Upper lobe of right lung (tissue), 1 donor: ENCODE results near the gene CFAP251. TPM values are rescaled to one million over a fixed set of nuclear protein-coding genes. Genes with fewer than 3 reads are reported as not detected.

ENCODE experiments used
- ATAC-seq: fragments of 200-7000 bp; cut with Tn5 transposase; one replicate; pipeline ENCODE4 v1.9.1; 2020; ENCODE audit warnings: mild to moderate bottlenecking, moderate library complexity
- DNase-seq: peaks from one replicate; pipeline ENCODE4 v3.0.0-alpha.2; 2020
- H3K27ac ChIP-seq: fragments of 200-600 bp; one replicate; pipeline ENCODE4 v1.8.0; 2022
- H3K27me3 ChIP-seq: fragments of 200-600 bp; one replicate; pipeline ENCODE4 v1.8.0; 2022; ENCODE audit warnings: mild to moderate bottlenecking
- H3K36me3 ChIP-seq: fragments of 200-600 bp; one replicate; pipeline ENCODE4 v1.8.0; 2022
- H3K4me1 ChIP-seq: fragments of 200-600 bp; one replicate; pipeline ENCODE4 v1.8.0; 2022
- H3K4me3 ChIP-seq: fragments of 200-600 bp; one replicate; pipeline ENCODE4 v1.8.0; 2022; ENCODE audit warnings: mild to moderate bottlenecking
- H3K9me3 ChIP-seq: fragments of 200-600 bp; one replicate; pipeline ENCODE4 v1.8.0; 2022
- intact Hi-C: fragments of 100-400 bp; cut with DNase I; formaldehyde crosslinking; loops from one replicate; pipeline ENCODE4 v1.11.0; 2022
- total RNA-seq: library from RNA; stranded (reverse); fragmentation: NEBNext Ultra II Directional; extraction: Animal tissue kit (Norgen Biotek cat#: 25700); gene quantifications from one replicate; pipeline ENCODE4 v1.2.1, GENCODE V29; 2021
- TF ChIP-seq, protein P1 (sequence below): fragments of 200-600 bp; IDR thresholded peaks from one replicate; pipeline ENCODE4 v1.8.0; 2022; ENCODE audit warnings: antibody characterized with exemption
- donor health status: DM: no; HTN: yes; CAD: no; lungs with severe emphysema.

The CFAP251 gene
- total RNA-seq, 1 donor from 2014 or later, result 2.5 TPM

DNA sequence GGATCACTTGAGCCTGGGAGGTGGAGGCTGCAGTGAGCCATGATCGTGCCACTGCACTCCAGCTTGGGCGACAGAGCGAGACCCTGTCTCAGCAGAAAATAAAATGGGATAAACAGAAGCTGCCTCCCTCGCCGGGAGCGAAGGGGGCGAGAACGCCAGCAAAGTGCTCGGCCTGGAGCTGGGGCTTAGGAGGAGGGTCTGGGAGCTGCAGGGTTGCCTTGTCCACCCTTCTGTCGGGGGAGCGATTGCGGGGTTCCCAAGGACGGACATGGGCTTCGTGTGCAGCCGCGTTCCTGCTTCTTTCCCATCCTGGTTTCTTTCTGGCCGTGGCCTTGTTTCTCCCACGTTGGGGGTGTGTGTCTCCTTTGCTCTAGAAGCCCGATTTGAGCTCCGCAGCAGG lies 132.3 kb downstream of the CFAP251 start:
- peak overlapping the region; percentile 30 for H3K27ac ChIP-seq
- H3K27me3 ChIP-seq, result no peaks in the 10 kb centered on the region
- no peak for DNase-seq
- no peaks in the 10 kb centered on the region for H3K9me3 ChIP-seq
- TF ChIP-seq, protein P1, sequence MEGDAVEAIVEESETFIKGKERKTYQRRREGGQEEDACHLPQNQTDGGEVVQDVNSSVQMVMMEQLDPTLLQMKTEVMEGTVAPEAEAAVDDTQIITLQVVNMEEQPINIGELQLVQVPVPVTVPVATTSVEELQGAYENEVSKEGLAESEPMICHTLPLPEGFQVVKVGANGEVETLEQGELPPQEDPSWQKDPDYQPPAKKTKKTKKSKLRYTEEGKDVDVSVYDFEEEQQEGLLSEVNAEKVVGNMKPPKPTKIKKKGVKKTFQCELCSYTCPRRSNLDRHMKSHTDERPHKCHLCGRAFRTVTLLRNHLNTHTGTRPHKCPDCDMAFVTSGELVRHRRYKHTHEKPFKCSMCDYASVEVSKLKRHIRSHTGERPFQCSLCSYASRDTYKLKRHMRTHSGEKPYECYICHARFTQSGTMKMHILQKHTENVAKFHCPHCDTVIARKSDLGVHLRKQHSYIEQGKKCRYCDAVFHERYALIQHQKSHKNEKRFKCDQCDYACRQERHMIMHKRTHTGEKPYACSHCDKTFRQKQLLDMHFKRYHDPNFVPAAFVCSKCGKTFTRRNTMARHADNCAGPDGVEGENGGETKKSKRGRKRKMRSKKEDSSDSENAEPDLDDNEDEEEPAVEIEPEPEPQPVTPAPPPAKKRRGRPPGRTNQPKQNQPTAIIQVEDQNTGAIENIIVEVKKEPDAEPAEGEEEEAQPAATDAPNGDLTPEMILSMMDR, result no peak
- no peak overlapping the region for H3K4me3 ChIP-seq
- H3K36me3 ChIP-seq, result peaks cover 3% of the 10 kb centered on the region
- intact Hi-C loops, result no loop called here
- no peak for ATAC-seq
- peaks cover 18% of the 10 kb centered on the region for H3K4me1 ChIP-seq

DNA sequence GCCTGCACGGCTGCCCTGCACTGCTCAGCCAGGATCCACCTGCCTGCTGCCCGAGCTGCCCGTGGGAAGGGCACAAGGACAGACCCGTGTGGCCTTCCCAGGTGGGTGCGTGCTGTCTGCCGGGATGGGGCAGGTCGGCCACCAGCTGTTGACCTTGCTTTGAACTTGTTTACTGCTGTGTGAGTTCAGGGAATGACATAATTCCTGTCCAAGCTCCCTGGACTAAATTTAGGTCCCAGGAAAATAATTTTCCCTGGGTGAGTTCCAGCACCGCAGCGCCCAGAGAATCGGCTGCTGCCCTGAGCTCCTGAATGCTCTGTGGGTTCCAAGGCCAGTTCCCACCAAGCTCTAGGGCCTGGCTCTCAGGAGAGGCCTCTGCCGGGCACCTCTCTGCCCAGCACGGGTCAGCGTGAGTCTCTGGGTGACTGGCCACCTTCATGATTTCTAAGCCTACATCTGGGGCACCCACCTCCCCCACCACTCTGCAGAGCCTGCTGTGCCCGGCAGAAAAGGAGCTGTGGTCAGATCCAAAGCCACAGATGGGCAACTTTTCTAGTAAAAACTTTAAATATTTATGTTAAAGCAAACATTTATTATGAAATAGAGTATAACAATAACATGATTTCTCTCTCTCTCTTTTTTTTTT lies 133.0 kb downstream of the CFAP251 start:
- intact Hi-C loops, result no loop called here

DNA sequence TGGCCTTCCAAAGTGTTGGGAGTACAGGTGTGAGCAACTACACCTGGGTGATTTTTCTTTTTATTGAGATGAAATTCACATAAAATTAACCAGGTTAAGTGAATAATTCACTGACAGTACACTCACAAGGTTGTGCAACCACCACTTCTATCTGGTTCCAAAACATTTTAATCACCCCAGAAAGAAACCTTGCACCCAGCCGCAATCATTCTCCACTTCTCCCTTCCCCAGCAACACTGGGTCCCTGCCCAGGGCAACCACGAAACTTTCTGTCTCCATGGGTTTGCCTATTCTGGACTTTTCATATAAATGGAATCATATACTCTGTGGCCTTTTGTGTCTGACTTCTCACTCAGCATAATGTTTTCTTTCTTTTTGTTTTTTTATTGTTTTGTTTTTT lies 133.9 kb downstream of the CFAP251 start:
- TF ChIP-seq, protein P1, result no peak
- no peak overlapping the region for H3K27ac ChIP-seq
- intact Hi-C loops, result no loop called here

More for the DNA sequence above, 133.0 kb downstream of the CFAP251 start:
- DNase-seq (no peak), ATAC-seq (no peak)
- Histone ChIP-seq H3K4me1 (peaks cover 18% of the 10 kb centered on the region), H3K27ac (peak overlapping the region; percentile 30), H3K27me3 (no peaks in the 10 kb centered on the region), H3K4me3 (no peak overlapping the region), H3K9me3 (no peaks in the 10 kb centered on the region), H3K36me3 (peaks cover 3% of the 10 kb centered on the region)
- TF ChIP-seq, protein P1, result no peak

More for the DNA sequence above, 133.9 kb downstream of the CFAP251 start:
- H3K27me3 ChIP-seq, result no peaks in the 10 kb centered on the region
- no peak overlapping the region for H3K4me3 ChIP-seq
- DNase-seq (no peak), ATAC-seq (no peak)
- H3K36me3 ChIP-seq, result peaks cover 3% of the 10 kb centered on the region
- no peaks in the 10 kb centered on the region for H3K9me3 ChIP-seq
- H3K4me1 ChIP-seq, result peaks cover 18% of the 10 kb centered on the region

Other genes starting within 250 kb of the CFAP251 start
- 0.67 TPM for gene MORN3, start 248.9 kb upstream of the CFAP251 start, total RNA-seq
- 17.1 TPM for gene TMEM120B, start 205.8 kb upstream of the CFAP251 start, total RNA-seq
- gene RHOF, start 124.9 kb upstream of the CFAP251 start, total RNA-seq, result 41.0 TPM
- 18.4 TPM for gene SETD1B, start 114.6 kb upstream of the CFAP251 start, total RNA-seq
- 1.8 TPM for gene HPD, start 59.7 kb upstream of the CFAP251 start, total RNA-seq
- gene PSMD9, start 29.8 kb upstream of the CFAP251 start, total RNA-seq, result 43.4 TPM
- 11.4 TPM for gene BCL7A, start 103.3 kb downstream of the CFAP251 start, total RNA-seq
- gene MLXIP, start 160.2 kb downstream of the CFAP251 start, total RNA-seq, result 57.4 TPM